C1 segment of cervical spinal cord (tissue), 14 donors: ENCODE results near the gene SPDYE11.
"Not testable (repeated sequence)": the region's sequence is repeated elsewhere in the genome, so short reads cannot be mapped to it uniquely, and the experiment has no call there.

Experiments used
- DNase-seq, 14 donors: peaks; one replicate each; lab custom pipeline; 2025; lab: John Stamatoyannopoulos, UW

The SPDYE11 gene

GRCh38 chr7:73057811-73058210 is at the start of gene SPDYE11:
Gene SPDYE11, minus strand, starts transcription at chr7:73057911. Its CDS starts 1,800 bp downstream, at chr7:73056111.
- not testable (repeated sequence) for DNase-seq

GRCh38 chr7:73085938-73086337 is 28.2 kb upstream of the SPDYE11 start, which contains the start of gene SPDYE9:
Gene SPDYE9, minus strand, starts transcription at chr7:73086038. Its CDS starts 1,800 bp downstream, at chr7:73084238.
- not testable (repeated sequence) for DNase-seq

GRCh38 chr7:73029666-73030065 is 28.0 kb downstream of the SPDYE11 start, which contains the start of gene SPDYE8:
Gene SPDYE8, minus strand, starts transcription at chr7:73029766. Its CDS starts 1,800 bp downstream, at chr7:73027966.
- not testable (repeated sequence) for DNase-seq

- not testable (repeated sequence) for DNase-seq
Observed at GRCh38 chr7:73006491-73006890, 51.2 kb downstream of the SPDYE11 start.

- DNase-seq: not testable (repeated sequence)
Observed at GRCh38 chr7:73005693-73006447, 51.8 kb downstream of the SPDYE11 start.

- not testable (repeated sequence) for DNase-seq
Observed at GRCh38 chr7:73005356-73005692, 52.4 kb downstream of the SPDYE11 start.

GRCh38 chr7:72997887-72998468 is 59.7 kb downstream of the SPDYE11 start:
- not testable (repeated sequence) for DNase-seq
